Endothelial cell of umbilical vein (primary cell): ENCODE results near the gene LOXHD1.

Source experiments
- CTCF ChIP-seq, 2 donors: IDR thresholded peaks; 1 replicate in 1 of 2; 2 replicates in 1 of 2; pipeline ENCODE4 v1.5.1; 2011; ENCODE audit warnings: low read length in 2 of 2, mild to moderate bottlenecking in 2 of 2, moderate library complexity in 2 of 2, control low read depth in 1 of 2, inconsistent platforms in 1 of 2, low read depth in 1 of 2; ENCODE audit not compliant: insufficient read depth in 1 of 2; ENCODE audit errors: extremely low read depth in 1 of 2
- JUN ChIP-seq: IDR thresholded peaks from 2 replicates; pipeline ENCODE4 v1.6.1; 2011; ENCODE audit warnings: borderline replicate concordance, low read depth; ENCODE audit not compliant: insufficient read length, insufficient read depth
- MAX ChIP-seq: IDR thresholded peaks from 2 replicates; pipeline ENCODE4 v1.6.1; 2011; ENCODE audit not compliant: insufficient read depth, insufficient read length
- POLR2A ChIP-seq: IDR thresholded peaks from 2 replicates; pipeline ENCODE4 v1.6.1; 2012; ENCODE audit warnings: low read depth, mild to moderate bottlenecking, control low read depth, low read length
- POLR2AphosphoS5 ChIP-seq: IDR thresholded peaks from 2 replicates; pipeline ENCODE4 v1.6.1; 2012; ENCODE audit warnings: low read depth, mild to moderate bottlenecking, control low read depth, low read length, moderate library complexity; ENCODE audit not compliant: insufficient read depth

- no peak for TF ChIP-seq JUN
- no peak for TF ChIP-seq CTCF (IDR thresholded peaks at IDR 0.05; ENCODE audit: extremely low read depth in 1 of 2, insufficient read depth in 1 of 2, low read depth in 1 of 2, low read length in 2 of 2)
- TF ChIP-seq POLR2AphosphoS5 = no peak
- no peak for TF ChIP-seq MAX
- TF ChIP-seq POLR2A = no peak
Observed at GRCh38 chr18:46652372-46652771, 4.6 kb downstream of the LOXHD1 start.
